Mesenchymal stem cell (in vitro differentiated cells and primary cell): ENCODE results near the gene ZNF248.

ENCODE experiments used
- DNase-seq: peaks from one replicate; pipeline ENCODE4 v3.0.0-alpha.2; 2013
- H2AFZ ChIP-seq: one replicate; pipeline ENCODE4 v1.6.1; 2013; ENCODE audit warnings: low read depth, mild to moderate bottlenecking, control low read depth, inconsistent platforms, low read length, moderate library complexity
- H2AK5ac ChIP-seq: 2 replicates; pipeline ENCODE4 v1.6.1; 2013; ENCODE audit warnings: low read length, moderate library complexity, mild to moderate bottlenecking, inconsistent platforms; ENCODE audit not compliant: severe bottlenecking
- H2BK120ac ChIP-seq: one replicate; pipeline ENCODE4 v1.6.1; 2013; ENCODE audit warnings: low read depth, mild to moderate bottlenecking, inconsistent platforms, low read length, moderate library complexity
- H2BK12ac ChIP-seq, 2 experiments: one replicate each; pipeline ENCODE4 v1.6.1; 2013; ENCODE audit warnings: inconsistent platforms in 2 of 2, low read length in 2 of 2, mild to moderate bottlenecking in 2 of 2, moderate library complexity in 2 of 2, control low read depth in 1 of 2
- H2BK15ac ChIP-seq: one replicate; pipeline ENCODE4 v1.6.1; 2013; ENCODE audit warnings: mild to moderate bottlenecking, low read depth, inconsistent platforms; ENCODE audit not compliant: poor library complexity, severe bottlenecking
- H2BK5ac ChIP-seq: 2 replicates; pipeline ENCODE4 v1.6.1; 2013; ENCODE audit warnings: low read depth, mild to moderate bottlenecking, low read length, control low read depth, inconsistent platforms; ENCODE audit not compliant: poor library complexity, severe bottlenecking
- H3K14ac ChIP-seq, 2 experiments: one replicate each; pipeline ENCODE4 v1.6.1; 2013; ENCODE audit warnings: inconsistent platforms in 2 of 2, low read length in 2 of 2, control low read depth in 1 of 2, mild to moderate bottlenecking in 1 of 2, moderate library complexity in 1 of 2
- H3K18ac ChIP-seq, 2 experiments: one replicate each; pipeline ENCODE4 v1.6.1; 2013; ENCODE audit warnings: inconsistent platforms in 2 of 2, low read length in 2 of 2, control low read depth in 1 of 2, low read depth in 1 of 2, mild to moderate bottlenecking in 1 of 2
- H3K23ac ChIP-seq, 2 experiments: one replicate each; pipeline ENCODE4 v1.6.1; 2013; ENCODE audit warnings: inconsistent platforms in 2 of 2, low read length in 2 of 2, mild to moderate bottlenecking in 2 of 2, moderate library complexity in 2 of 2, control low read depth in 1 of 2
- H3K27ac ChIP-seq: 2 replicates; pipeline ENCODE4 v1.5.1; 2013; ENCODE audit warnings: mild to moderate bottlenecking, moderate library complexity, low read length, control low read depth, inconsistent platforms; ENCODE audit not compliant: poor library complexity, severe bottlenecking
- H3K27me3 ChIP-seq, 2 experiments: 2 replicates each; pipeline versions ENCODE4 v1.6.1 to v1.7.0; 2013; ENCODE audit warnings: low read length in 2 of 2, mild to moderate bottlenecking in 2 of 2, moderate library complexity in 2 of 2, control low read depth in 1 of 2, inconsistent platforms in 1 of 2; ENCODE audit not compliant: control insufficient read depth in 1 of 2, insufficient read depth in 1 of 2
- H3K36me3 ChIP-seq, 2 experiments: 2 replicates each; pipeline versions ENCODE4 v1.6.1 to v1.7.0; 2013; ENCODE audit warnings: low read length in 2 of 2, control low read depth in 1 of 2, inconsistent platforms in 1 of 2, low read depth in 1 of 2, mild to moderate bottlenecking in 1 of 2; ENCODE audit not compliant: insufficient read depth in 2 of 2, control insufficient read depth in 1 of 2
- H3K4ac ChIP-seq, 2 experiments: one replicate each; pipeline ENCODE4 v1.6.1; 2013; ENCODE audit warnings: inconsistent platforms in 2 of 2, low read length in 2 of 2, mild to moderate bottlenecking in 2 of 2, moderate library complexity in 2 of 2, control low read depth in 1 of 2, low read depth in 1 of 2
- H3K4me1 ChIP-seq: 2 replicates; pipeline ENCODE4 v1.6.1; 2013; ENCODE audit warnings: low read depth, low read length, control low read depth; ENCODE audit not compliant: control insufficient read depth, insufficient read depth
- H3K4me2 ChIP-seq: 2 replicates; pipeline ENCODE4 v1.6.1; 2013; ENCODE audit warnings: low read length, mild to moderate bottlenecking, inconsistent platforms; ENCODE audit not compliant: poor library complexity, severe bottlenecking
- H3K4me3 ChIP-seq, 2 experiments: 2 replicates each; pipeline versions ENCODE4 v1.5.1 to v1.7.0; 2013; ENCODE audit warnings: low read length in 2 of 2, mild to moderate bottlenecking in 2 of 2, control low read depth in 1 of 2, low read depth in 1 of 2; ENCODE audit not compliant: insufficient read depth in 1 of 2
- H3K79me1 ChIP-seq: replicated peaks from 2 replicates; pipeline ENCODE4 v1.6.1; 2013; ENCODE audit warnings: mild to moderate bottlenecking, control low read depth, low read length, inconsistent platforms; ENCODE audit not compliant: poor library complexity, severe bottlenecking
- H3K9ac ChIP-seq: 2 replicates; pipeline ENCODE4 v1.7.0; 2013; ENCODE audit warnings: mild to moderate bottlenecking, low read length, moderate library complexity
- H3K9me3 ChIP-seq: 2 replicates; pipeline ENCODE4 v1.7.0; 2013; ENCODE audit warnings: mild to moderate bottlenecking, low read length; ENCODE audit not compliant: control insufficient read depth
- H4K8ac ChIP-seq: one replicate; pipeline ENCODE4 v1.6.1; 2013; ENCODE audit warnings: inconsistent platforms, mild to moderate bottlenecking, low read length, moderate library complexity
- H4K91ac ChIP-seq: one replicate; pipeline ENCODE4 v1.6.1; 2013; ENCODE audit warnings: mild to moderate bottlenecking, low read length, inconsistent platforms
- whole genome bisulfite sequencing: methylation state at CpG from one replicate; pipeline ENCODE4 v1.1.7; 2013; ENCODE audit warnings: mixed read lengths; 5-methylcytosine and 5-hydroxymethylcytosine counted together

Gene ZNF248

GRCh38 chr10:37794305-37794976 lies 63.0 kb downstream of the ZNF248 start:
- Histone ChIP-seq H3K4me2 (no peak overlapping the region), H3K27me3 (no peaks in the 10 kb centered on the region), H2BK120ac (no peak overlapping the region), H4K91ac (no peak overlapping the region), H2BK15ac (no peak overlapping the region), H2BK12ac (no peak overlapping the region), H3K36me3 (no peaks in the 10 kb centered on the region), H3K9me3 (peaks cover 68% of the 10 kb centered on the region), H3K4ac (no peak overlapping the region), H3K9ac (no peak overlapping the region), H3K4me3 (peak overlapping the region in 1 of 2 experiments; percentile 11), H3K18ac (no peak overlapping the region), H3K4me1 (no peaks in the 10 kb centered on the region), H3K27ac (no peak overlapping the region), H2AFZ (no peak overlapping the region), H3K23ac (no peak overlapping the region), H3K79me1 (no peaks in the 10 kb centered on the region), H2AK5ac (no peak overlapping the region), H4K8ac (no peak overlapping the region), H3K14ac (no peak overlapping the region), H2BK5ac (no peak overlapping the region)
- no peak for DNase-seq
- no CpG with 5 or more reads among the region's 2 CpGs for WGBS

GRCh38 chr10:37789590-37789989 lies 67.8 kb downstream of the ZNF248 start:
- Histone ChIP-seq H2BK15ac (no peak overlapping the region), H2AK5ac (no peak overlapping the region), H3K18ac (no peak overlapping the region), H4K8ac (no peak overlapping the region), H3K4me3 (no peak overlapping the region), H3K79me1 (no peaks in the 10 kb centered on the region), H3K4me1 (no peaks in the 10 kb centered on the region), H3K27me3 (no peaks in the 10 kb centered on the region), H2BK120ac (no peak overlapping the region), H3K14ac (no peak overlapping the region), H3K23ac (no peak overlapping the region), H2AFZ (no peak overlapping the region), H3K9me3 (peaks cover 44% of the 10 kb centered on the region), H3K4ac (no peak overlapping the region), H3K36me3 (no peaks in the 10 kb centered on the region), H3K27ac (no peak overlapping the region), H2BK12ac (no peak overlapping the region), H2BK5ac (no peak overlapping the region), H3K9ac (no peak overlapping the region), H3K4me2 (no peak overlapping the region), H4K91ac (no peak overlapping the region)
- DNase-seq = no peak
- no CpG with 5 or more reads among the region's 2 CpGs for WGBS

GRCh38 chr10:37784678-37785077 lies 72.7 kb downstream of the ZNF248 start:
- DNase-seq = no peak
- H3K9ac ChIP-seq = no peak overlapping the region
- H3K4me2 ChIP-seq = no peak overlapping the region

GRCh38 chr10:37780536-37780935 lies 76.9 kb downstream of the ZNF248 start:
- no peak overlapping the region for H3K9ac ChIP-seq
- no peaks in the 10 kb centered on the region for H3K36me3 ChIP-seq
- no peak overlapping the region for H3K27ac ChIP-seq
- H3K79me1 ChIP-seq = no peaks in the 10 kb centered on the region
- no peak overlapping the region for H3K18ac ChIP-seq
- no peak overlapping the region for H4K8ac ChIP-seq
- no peak overlapping the region for H2AK5ac ChIP-seq
- H4K91ac ChIP-seq = no peak overlapping the region
- H3K27me3 ChIP-seq = no peaks in the 10 kb centered on the region
- H2AFZ ChIP-seq = no peak overlapping the region
- H3K14ac ChIP-seq = no peak overlapping the region
- DNase-seq = no peak
- no peak overlapping the region for H2BK5ac ChIP-seq
- H3K9me3 ChIP-seq = peaks cover 30% of the 10 kb centered on the region
- no peak overlapping the region for H3K23ac ChIP-seq
- H3K4me3 ChIP-seq = no peak overlapping the region
- 91% methylated on average over 32 of the region's 32 CpGs for WGBS
- no peak overlapping the region for H2BK120ac ChIP-seq
- no peak overlapping the region for H2BK15ac ChIP-seq
- H2BK12ac ChIP-seq = no peak overlapping the region
- H3K4ac ChIP-seq = no peak overlapping the region
- no peak overlapping the region for H3K4me2 ChIP-seq
- H3K4me1 ChIP-seq = no peaks in the 10 kb centered on the region

More at GRCh38 chr10:37784678-37785077, 72.7 kb downstream of the ZNF248 start:
- H3K27ac ChIP-seq = no peak overlapping the region
- H2AFZ ChIP-seq = no peak overlapping the region
- no peak overlapping the region for H3K14ac ChIP-seq
- H4K91ac ChIP-seq = no peak overlapping the region
- no peaks in the 10 kb centered on the region for H3K4me1 ChIP-seq
- no peak overlapping the region for H2AK5ac ChIP-seq
- H3K9me3 ChIP-seq = peaks cover 33% of the 10 kb centered on the region
- WGBS = 96% methylated on average over 2 of the region's 4 CpGs
- H3K4me3 ChIP-seq = no peak overlapping the region
- H3K36me3 ChIP-seq = no peaks in the 10 kb centered on the region
- no peak overlapping the region for H3K23ac ChIP-seq
- no peak overlapping the region for H3K4ac ChIP-seq
- H3K18ac ChIP-seq = no peak overlapping the region
- H3K27me3 ChIP-seq = no peaks in the 10 kb centered on the region
- no peak overlapping the region for H2BK12ac ChIP-seq
- H2BK5ac ChIP-seq = no peak overlapping the region
- H3K79me1 ChIP-seq = no peaks in the 10 kb centered on the region
- H2BK15ac ChIP-seq = no peak overlapping the region
- no peak overlapping the region for H2BK120ac ChIP-seq
- H4K8ac ChIP-seq = no peak overlapping the region
